ENCODE results near the gene GALNT2.

- TF ChIP-seq YY1 (IDR thresholded peaks at IDR 0.05; ENCODE audit: insufficient read depth, insufficient read length) = no peak
- TF ChIP-seq ZNF274 (IDR thresholded peaks at IDR 0.05; ENCODE audit: low read depth, low read length) = no peak
- TF ChIP-seq SUZ12 (IDR thresholded peaks at IDR 0.05; ENCODE audit: extremely low read depth, insufficient read depth, insufficient read length) = no peak
Observed at GRCh38 chr1:230170153-230170547, 103.1 kb downstream of the GALNT2 start.
